ENCODE results near the gene CCNG2. TPM values are rescaled to one million over a fixed set of nuclear protein-coding genes. Genes with fewer than 3 reads are reported as not detected.
"Not testable (repeated sequence)": the region's sequence is repeated elsewhere in the genome, so short reads cannot be mapped to it uniquely, and the experiment has no call there.

CCNG2 gene
- total RNA-seq, 1 donor from 2014 or later, result 48.1 TPM

- H3K27ac Mint-ChIP-seq (ENCODE audit: unreplicated experiment), result no peak overlapping the region
- peaks cover 8% of the 10 kb centered on the region for H3K9me3 Mint-ChIP-seq (ENCODE audit: low read depth)
- H3K4me3 Mint-ChIP-seq (ENCODE audit: unreplicated experiment), result no peak overlapping the region
- peaks cover 16% of the 10 kb centered on the region for H3K27me3 Mint-ChIP-seq (ENCODE audit: low read depth)
- H3K4me1 Mint-ChIP-seq (ENCODE audit: low read depth), result no peaks in the 10 kb centered on the region
- no peak for DNase-seq (ENCODE audit: low spot score)
- H3K36me3 Mint-ChIP-seq (ENCODE audit: low read depth), result no peaks in the 10 kb centered on the region
- TF ChIP-seq, protein P1, sequence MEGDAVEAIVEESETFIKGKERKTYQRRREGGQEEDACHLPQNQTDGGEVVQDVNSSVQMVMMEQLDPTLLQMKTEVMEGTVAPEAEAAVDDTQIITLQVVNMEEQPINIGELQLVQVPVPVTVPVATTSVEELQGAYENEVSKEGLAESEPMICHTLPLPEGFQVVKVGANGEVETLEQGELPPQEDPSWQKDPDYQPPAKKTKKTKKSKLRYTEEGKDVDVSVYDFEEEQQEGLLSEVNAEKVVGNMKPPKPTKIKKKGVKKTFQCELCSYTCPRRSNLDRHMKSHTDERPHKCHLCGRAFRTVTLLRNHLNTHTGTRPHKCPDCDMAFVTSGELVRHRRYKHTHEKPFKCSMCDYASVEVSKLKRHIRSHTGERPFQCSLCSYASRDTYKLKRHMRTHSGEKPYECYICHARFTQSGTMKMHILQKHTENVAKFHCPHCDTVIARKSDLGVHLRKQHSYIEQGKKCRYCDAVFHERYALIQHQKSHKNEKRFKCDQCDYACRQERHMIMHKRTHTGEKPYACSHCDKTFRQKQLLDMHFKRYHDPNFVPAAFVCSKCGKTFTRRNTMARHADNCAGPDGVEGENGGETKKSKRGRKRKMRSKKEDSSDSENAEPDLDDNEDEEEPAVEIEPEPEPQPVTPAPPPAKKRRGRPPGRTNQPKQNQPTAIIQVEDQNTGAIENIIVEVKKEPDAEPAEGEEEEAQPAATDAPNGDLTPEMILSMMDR (IDR thresholded peaks at IDR 0.05), result no peak
Observed at GRCh38 chr4:77126809-77127208, 30.2 kb upstream of the CCNG2 start.

DNA sequence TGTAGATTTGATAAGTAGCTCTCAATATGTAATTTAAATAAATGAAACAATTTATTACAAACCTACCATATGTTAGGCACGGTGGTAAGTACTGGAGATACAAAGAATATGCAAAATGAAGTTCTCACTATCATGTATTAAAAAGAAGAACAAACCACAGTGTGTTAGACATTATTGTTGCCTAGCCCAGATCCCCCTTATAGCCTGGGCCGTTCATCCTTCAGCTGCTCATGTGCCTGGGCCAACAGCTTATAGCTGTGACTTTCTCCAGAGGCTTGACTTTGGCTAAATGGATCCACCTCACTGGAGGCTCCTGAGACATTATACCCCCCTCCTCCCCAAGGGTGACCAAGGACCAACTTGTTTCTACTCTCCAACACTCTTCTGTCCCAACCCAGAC lies 29.8 kb upstream of the CCNG2 start:
- H3K27me3 Mint-ChIP-seq (ENCODE audit: low read depth), result peaks cover 16% of the 10 kb centered on the region
- H3K27ac Mint-ChIP-seq (ENCODE audit: unreplicated experiment), result no peak overlapping the region
- no peak overlapping the region for H3K4me3 Mint-ChIP-seq (ENCODE audit: unreplicated experiment)
- no peak for DNase-seq (ENCODE audit: low spot score)
- H3K4me1 Mint-ChIP-seq (ENCODE audit: low read depth), result no peaks in the 10 kb centered on the region
- peaks cover 8% of the 10 kb centered on the region for H3K9me3 Mint-ChIP-seq (ENCODE audit: low read depth)
- H3K36me3 Mint-ChIP-seq (ENCODE audit: low read depth), result no peaks in the 10 kb centered on the region
- TF ChIP-seq, protein P1 (IDR thresholded peaks at IDR 0.05), result no peak

DNA sequence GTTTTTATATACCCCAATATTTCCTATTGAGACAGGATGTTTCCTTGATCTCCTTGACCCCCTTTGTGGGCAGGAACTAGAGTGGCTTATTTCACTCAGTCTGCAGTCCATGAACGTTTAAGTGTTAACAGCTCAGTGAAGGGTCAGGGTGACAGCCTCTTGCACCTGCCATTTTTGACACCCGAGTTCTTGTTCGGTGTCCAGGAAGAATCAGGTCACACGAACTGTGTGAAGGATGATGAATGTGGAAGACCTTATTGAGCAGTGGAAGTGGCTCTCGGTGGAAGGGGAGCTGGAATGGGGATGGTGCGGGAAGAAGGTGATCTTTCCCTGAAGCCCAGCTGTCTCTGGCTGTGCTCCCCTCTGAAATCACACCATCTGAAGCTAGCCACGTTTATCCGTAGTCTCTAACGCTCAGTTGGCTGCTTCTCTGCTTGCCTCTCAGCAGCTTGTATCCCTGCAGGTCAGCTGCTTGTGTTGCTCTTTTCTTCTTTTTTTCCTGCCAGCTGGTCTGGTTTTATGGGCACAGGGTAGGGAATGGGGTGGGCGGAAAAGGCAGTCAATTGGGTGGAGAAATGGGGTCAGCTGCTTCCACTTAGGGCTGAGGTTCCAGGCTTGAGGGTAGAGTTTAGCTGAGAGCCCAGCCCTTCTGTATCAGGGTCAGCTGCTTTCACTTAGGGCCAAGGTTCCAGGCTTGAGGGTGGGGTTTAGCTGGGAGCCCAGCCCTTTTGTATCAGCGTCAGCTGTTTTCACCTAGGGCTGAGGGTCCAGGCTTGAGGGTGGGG lies 29.0 kb upstream of the CCNG2 start:
- H3K4me1 Mint-ChIP-seq (ENCODE audit: low read depth), result no peaks in the 10 kb centered on the region
- H3K9me3 Mint-ChIP-seq (ENCODE audit: low read depth), result peaks cover 8% of the 10 kb centered on the region
- TF ChIP-seq, protein P1 (IDR thresholded peaks at IDR 0.05), result no peak
- no peaks in the 10 kb centered on the region for H3K36me3 Mint-ChIP-seq (ENCODE audit: low read depth)
- peaks cover 11% of the 10 kb centered on the region for H3K27me3 Mint-ChIP-seq (ENCODE audit: low read depth)
- no peak overlapping the region for H3K27ac Mint-ChIP-seq (ENCODE audit: unreplicated experiment)
- no peak for DNase-seq (ENCODE audit: low spot score)
- no peak overlapping the region for H3K4me3 Mint-ChIP-seq (ENCODE audit: unreplicated experiment)

- Mint-ChIP-seq H3K4me1 (ENCODE audit: low read depth) (no peaks in the 10 kb centered on the region), H3K27ac (ENCODE audit: unreplicated experiment) (no peak overlapping the region), H3K27me3 (ENCODE audit: low read depth) (peaks cover 2% of the 10 kb centered on the region), H3K36me3 (ENCODE audit: low read depth) (no peaks in the 10 kb centered on the region), H3K4me3 (ENCODE audit: unreplicated experiment) (no peak overlapping the region), H3K9me3 (ENCODE audit: low read depth) (peaks cover 8% of the 10 kb centered on the region)
- TF ChIP-seq, protein P1 (IDR thresholded peaks at IDR 0.05), result no peak
- no peak for DNase-seq (ENCODE audit: low spot score)
Observed at GRCh38 chr4:77132652-77133312, 24.2 kb upstream of the CCNG2 start.

- not testable (repeated sequence) for H3K36me3 Mint-ChIP-seq (ENCODE audit: low read depth); H3K4me3 Mint-ChIP-seq (ENCODE audit: unreplicated experiment); H3K27ac Mint-ChIP-seq (ENCODE audit: unreplicated experiment); H3K4me1 Mint-ChIP-seq (ENCODE audit: low read depth); H3K9me3 Mint-ChIP-seq (ENCODE audit: low read depth); DNase-seq (ENCODE audit: low spot score); H3K27me3 Mint-ChIP-seq (ENCODE audit: low read depth)
Observed at GRCh38 chr4:77137448-77137847, 19.6 kb upstream of the CCNG2 start.

All from chondrocyte (in vitro differentiated cells).